Muscle of leg (tissue), 11 donors: ENCODE measurements around the gene ADM2. TPM values are rescaled to one million over a fixed set of nuclear protein-coding genes. Genes with fewer than 3 reads are reported as not detected.

Experiments
- DNase-seq: peaks from one replicate; pipeline ENCODE4 v3.0.0; 2013
- H3K27ac ChIP-seq: one replicate; pipeline ENCODE4 v1.5.1; 2013; ENCODE audit warnings: mild to moderate bottlenecking, low read length, control low read depth
- H3K27me3 ChIP-seq: one replicate; pipeline ENCODE4 v1.6.1; 2013; ENCODE audit warnings: low read length; ENCODE audit not compliant: control insufficient read depth, insufficient read depth
- H3K36me3 ChIP-seq: one replicate; pipeline ENCODE4 v1.6.1; 2013; ENCODE audit warnings: low read length; ENCODE audit not compliant: control insufficient read depth, insufficient read depth
- H3K4me1 ChIP-seq: one replicate; pipeline ENCODE4 v1.6.1; 2013; ENCODE audit warnings: low read length; ENCODE audit not compliant: control insufficient read depth, insufficient read depth
- H3K4me3 ChIP-seq: one replicate; pipeline ENCODE4 v1.5.1; 2013; ENCODE audit warnings: low read length, control low read depth
- H3K9me3 ChIP-seq: replicated peaks from 2 replicates; pipeline ENCODE4 v1.6.1; 2013; ENCODE audit warnings: low read depth, low read length; ENCODE audit not compliant: control insufficient read depth
- WGBS: methylation state at CpG from one replicate; pipeline ENCODE4 v1.1.5; 2013; ENCODE audit warnings: missing lambda C conversion rate; ENCODE audit not compliant: insufficient coverage; 5-methylcytosine and 5-hydroxymethylcytosine counted together
- polyA plus RNA-seq, 8 donors: library from polyadenylated mRNA; unstranded; fragments of 120-200 nt; gene quantifications; one replicate each; pipeline versions ENCODE4 v1.2.1 to v1.2.3, GENCODE V29; 2013; ENCODE audit warnings: inconsistent platforms in 1 of 8, low replicate concordance in 1 of 8; ENCODE audit not compliant: insufficient read length in 8 of 8, insufficient read depth in 1 of 8
- total RNA-seq: library from RNA; stranded (reverse); fragments of 120-200 nt; gene quantifications from one replicate; pipeline ENCODE4 v1.2.4, GENCODE V29; 2013

ADM2 gene
- total and polyA plus RNA-seq, 9 donors, result 0.23 to 0.81 (median 0.53) TPM

- Histone ChIP-seq H3K4me3 (no peak overlapping the region), H3K27ac (no peak overlapping the region), H3K9me3 (no peaks in the 10 kb centered on the region), H3K4me1 (no peaks in the 10 kb centered on the region), H3K27me3 (no peaks in the 10 kb centered on the region), H3K36me3 (peaks cover 95% of the 10 kb centered on the region)
- no peak for DNase-seq
- WGBS, result 93% methylated on average over 29 of the region's 41 CpGs
Observed at GRCh38 chr22:50459496-50460140, 21.7 kb upstream of the ADM2 start.

- 94% methylated on average over 14 of the region's 17 CpGs for WGBS
- Histone ChIP-seq H3K36me3 (peaks cover 95% of the 10 kb centered on the region), H3K4me1 (no peaks in the 10 kb centered on the region), H3K27me3 (no peaks in the 10 kb centered on the region), H3K4me3 (no peak overlapping the region), H3K27ac (no peak overlapping the region), H3K9me3 (no peaks in the 10 kb centered on the region)
- DNase-seq, result no peak
Observed at GRCh38 chr22:50460938-50461337, 20.4 kb upstream of the ADM2 start.

GRCh38 chr22:50461536-50461935 is 19.8 kb upstream of the ADM2 start:
- 90% methylated on average over 26 of the region's 26 CpGs for WGBS
- DNase-seq, result no peak
- Histone ChIP-seq H3K27ac (no peak overlapping the region), H3K36me3 (peaks cover 96% of the 10 kb centered on the region), H3K9me3 (no peaks in the 10 kb centered on the region), H3K4me1 (no peaks in the 10 kb centered on the region), H3K4me3 (no peak overlapping the region), H3K27me3 (no peaks in the 10 kb centered on the region)

GRCh38 chr22:50461979-50462540 is 19.3 kb upstream of the ADM2 start:
- Histone ChIP-seq H3K36me3 (peaks cover 96% of the 10 kb centered on the region), H3K9me3 (no peaks in the 10 kb centered on the region), H3K4me3 (no peak overlapping the region), H3K27me3 (no peaks in the 10 kb centered on the region), H3K4me1 (no peaks in the 10 kb centered on the region), H3K27ac (no peak overlapping the region)
- WGBS, result 91% methylated on average over 26 of the region's 30 CpGs
- DNase-seq, result no peak

GRCh38 chr22:50463188-50463900 is 18.0 kb upstream of the ADM2 start:
- Histone ChIP-seq H3K27me3 (no peaks in the 10 kb centered on the region), H3K9me3 (no peaks in the 10 kb centered on the region), H3K36me3 (peaks cover 89% of the 10 kb centered on the region), H3K4me1 (peaks cover 6% of the 10 kb centered on the region), H3K27ac (no peak overlapping the region), H3K4me3 (no peak overlapping the region)
- no peak for DNase-seq
- 92% methylated on average over 26 of the region's 28 CpGs for WGBS

GRCh38 chr22:50464451-50464850 is 16.9 kb upstream of the ADM2 start:
- Histone ChIP-seq H3K4me1 (peaks cover 17% of the 10 kb centered on the region), H3K27ac (no peak overlapping the region), H3K27me3 (no peaks in the 10 kb centered on the region), H3K9me3 (no peaks in the 10 kb centered on the region), H3K36me3 (peaks cover 79% of the 10 kb centered on the region), H3K4me3 (no peak overlapping the region)
- WGBS, result 90% methylated on average over 24 of the region's 24 CpGs
- no peak for DNase-seq

- H3K36me3 ChIP-seq, result peaks cover 71% of the 10 kb centered on the region
- H3K27me3 ChIP-seq, result no peaks in the 10 kb centered on the region
- WGBS, result 90% methylated on average over 23 of the region's 30 CpGs
- no peak for DNase-seq
- no peak overlapping the region for H3K4me3 ChIP-seq
- H3K4me1 ChIP-seq, result peaks cover 24% of the 10 kb centered on the region
- no peak overlapping the region for H3K27ac ChIP-seq
- no peaks in the 10 kb centered on the region for H3K9me3 ChIP-seq
Observed at GRCh38 chr22:50465066-50465930, 16.0 kb upstream of the ADM2 start.

GRCh38 chr22:50467341-50467740 is 14.0 kb upstream of the ADM2 start:
- no peak for DNase-seq
- H3K9me3 ChIP-seq, result no peaks in the 10 kb centered on the region
- peaks cover 42% of the 10 kb centered on the region for H3K4me1 ChIP-seq
- H3K27me3 ChIP-seq, result no peaks in the 10 kb centered on the region
- no peak overlapping the region for H3K27ac ChIP-seq
- H3K36me3 ChIP-seq, result peaks cover 61% of the 10 kb centered on the region
- WGBS, result 94% methylated on average over 16 of the region's 24 CpGs
- no peak overlapping the region for H3K4me3 ChIP-seq

GRCh38 chr22:50467773-50468440 is 13.4 kb upstream of the ADM2 start:
- 87% methylated on average over 13 of the region's 22 CpGs for WGBS
- H3K27ac ChIP-seq, result no peak overlapping the region
- H3K4me1 ChIP-seq, result peaks cover 46% of the 10 kb centered on the region
- no peak for DNase-seq
- H3K4me3 ChIP-seq, result no peak overlapping the region
- no peaks in the 10 kb centered on the region for H3K27me3 ChIP-seq
- H3K36me3 ChIP-seq, result peaks cover 56% of the 10 kb centered on the region
- H3K9me3 ChIP-seq, result no peaks in the 10 kb centered on the region
